HepG2 (cell line): ENCODE data around the gene TSPAN2. TPM values are rescaled to one million over a fixed set of nuclear protein-coding genes. Genes with fewer than 3 reads are reported as not detected.

Experiments
- ATAC-seq: fragments of 200-7000 bp; cut with Tn5 transposase; 3 replicates; pipeline ENCODE4 v1.9.1; 2020; ENCODE audit warnings: mild to moderate bottlenecking, moderate library complexity
- BruUV-seq: library from RNA; stranded (reverse); fragments of 400-500 nt; replicated peaks from 2 replicates; lab custom pipeline; 2021; lab: Mats Ljungman, UMichigan
- CTCF ChIA-PET: fragments of 300-600 bp; formaldehyde crosslinking; extraction: SDS; loops from one replicate; lab custom pipeline; 2021; ENCODE audit warnings: low total read pairs, inconsistent platforms, low intra/inter-chr PET ratio; lab: Yijun Ruan, JAX
- POLR2A ChIA-PET: fragments of 350-600 bp; sonication (Branson Sonifier 250); formaldehyde crosslinking; loops from one replicate; lab custom pipeline; 2020; ENCODE audit warnings: antibody characterized with exemption, inconsistent platforms; lab: Yijun Ruan, JAX
- DNase-seq: peaks from one replicate; pipeline ENCODE4 v3.0.0-alpha.2; 2015; ENCODE audit warnings: low spot score
- FAIRE-seq: peaks from 3 replicates; lab custom pipeline; 2011; peaks lifted over from hg19 to GRCh38; lab: Jason Lieb, UNC
- H2AFZ ChIP-seq: one replicate; pipeline ENCODE4 v1.6.1; 2011; ENCODE audit warnings: low read length, inconsistent platforms
- H3K27ac ChIP-seq: fragments of 300-600 bp; 3 replicates; pipeline ENCODE4 v1.8.0; 2011; ENCODE audit warnings: mixed run types, mild to moderate bottlenecking, mixed read lengths, low read length, inconsistent platforms; ENCODE audit not compliant: insufficient read depth; ENCODE audit errors: extremely low read length
- H3K27me3 ChIP-seq, 2 experiments: fragments of 200-600 bp in 1 of 2; 2 replicates in 1 of 2; 3 replicates in 1 of 2; pipeline versions ENCODE4 v1.6.0 to v1.8.0; 2011; ENCODE audit warnings: low read length in 2 of 2, mild to moderate bottlenecking in 2 of 2, moderate library complexity in 2 of 2, inconsistent platforms in 1 of 2; ENCODE audit not compliant: insufficient read depth in 2 of 2, control insufficient read depth in 1 of 2
- H3K36me3 ChIP-seq, 2 experiments: fragments of 200-600 bp in 1 of 2; replicated peaks in 1 of 2; 2 replicates in 1 of 2; 3 replicates in 1 of 2; pipeline versions ENCODE4 v1.5.1 to v1.8.0; 2011; ENCODE audit warnings: low read length in 2 of 2, inconsistent platforms in 1 of 2; ENCODE audit not compliant: insufficient read depth in 2 of 2, control insufficient read depth in 1 of 2
- H3K4me1 ChIP-seq: 2 replicates; pipeline ENCODE4 v1.5.1; 2012; ENCODE audit warnings: low read length, inconsistent platforms; ENCODE audit not compliant: insufficient read depth
- H3K4me2 ChIP-seq: 2 replicates; pipeline ENCODE4 v1.6.0; 2011; ENCODE audit warnings: low read depth, low read length, inconsistent platforms
- H3K4me3 ChIP-seq, 3 experiments: fragments of 200-600 bp in 1 of 3; sonication (generic), shearing (Covaris generic) in 1 of 3; replicated peaks in 1 of 3; 2 replicates each; pipeline ENCODE4 v1.5.1; 2011 to 2016; ENCODE audit warnings: low read length in 3 of 3, inconsistent platforms in 2 of 3, low read depth in 2 of 3, mild to moderate bottlenecking in 2 of 3, control low read depth in 1 of 3, mixed read lengths in 1 of 3; ENCODE audit not compliant: insufficient read depth in 1 of 3
- H3K79me2 ChIP-seq: one replicate; pipeline ENCODE4 v1.6.1; 2011; ENCODE audit warnings: low read length, inconsistent platforms; ENCODE audit not compliant: insufficient read depth
- H3K9ac ChIP-seq: 2 replicates; pipeline ENCODE4 v1.6.0; 2011; ENCODE audit warnings: mild to moderate bottlenecking, low read depth, low read length, inconsistent platforms; ENCODE audit not compliant: insufficient read depth
- H3K9me3 ChIP-seq: 2 replicates; pipeline ENCODE4 v1.5.1; 2012; ENCODE audit warnings: mild to moderate bottlenecking, low read length
- H4K20me1 ChIP-seq: 2 replicates; pipeline ENCODE4 v1.6.0; 2011; ENCODE audit warnings: inconsistent platforms, mild to moderate bottlenecking, low read length, moderate library complexity; ENCODE audit not compliant: insufficient read depth
- NFKBIZ ChIP-seq: IDR thresholded peaks from 2 replicates; pipeline ENCODE4 v1.6.1; 2018; ENCODE audit warnings: missing genetic modification reagents, missing compliant biosample characterization
- PREB ChIP-seq: sonication (generic); formaldehyde crosslinking; IDR thresholded peaks from 2 replicates; pipeline ENCODE4 v1.4.0; 2020; ENCODE audit warnings: missing genetic modification reagents
- RBM39 ChIP-seq: fragments of 200-400 bp; formaldehyde crosslinking; IDR thresholded peaks from one replicate; pipeline ENCODE4 v1.6.1; 2018; ENCODE audit warnings: antibody characterized with exemption, mild to moderate bottlenecking, low read depth, low read length; ENCODE audit not compliant: poor library complexity, severe bottlenecking
- RFX1 ChIP-seq: fragments of 450-650 bp; IDR thresholded peaks from 2 replicates; pipeline ENCODE4 v1.6.1; 2017
- SRSF4 ChIP-seq: fragments of 200-400 bp; formaldehyde crosslinking; IDR thresholded peaks from one replicate; pipeline ENCODE4 v1.6.1; 2018; ENCODE audit warnings: mild to moderate bottlenecking, low read depth, low read length, moderate library complexity; ENCODE audit not compliant: poor library complexity, severe bottlenecking
- ZBTB37 ChIP-seq: sonication (generic); formaldehyde crosslinking; IDR thresholded peaks from 2 replicates; pipeline ENCODE4 v1.4.0; 2020; ENCODE audit warnings: mild to moderate bottlenecking, missing genetic modification reagents
- ZC3H13 ChIP-seq: sonication (generic); formaldehyde crosslinking; IDR thresholded peaks from 2 replicates; pipeline ENCODE4 v1.8.1; 2023; ENCODE audit warnings: mild to moderate bottlenecking, missing genetic modification reagents, moderate library complexity
- ZFP36 ChIP-seq: fragments of 150-350 bp; IDR thresholded peaks from 2 replicates; pipeline ENCODE4 v1.6.1; 2018; ENCODE audit warnings: borderline replicate concordance, low read length, low read depth; ENCODE audit not compliant: partially characterized antibody
- ZNF431 ChIP-seq: sonication (generic); formaldehyde crosslinking; IDR thresholded peaks from 2 replicates; pipeline ENCODE4 v1.9.0; 2022; ENCODE audit warnings: missing genetic modification reagents, low read depth, mild to moderate bottlenecking, borderline replicate concordance
- ZNF709 ChIP-seq: sonication (generic); formaldehyde crosslinking; IDR thresholded peaks from 2 replicates; pipeline ENCODE4 v1.5.0; 2020; ENCODE audit warnings: mild to moderate bottlenecking, missing genetic modification reagents
- ZNF780A ChIP-seq: sonication (generic); formaldehyde crosslinking; IDR thresholded peaks from 2 replicates; pipeline ENCODE4 v1.8.0; 2022; ENCODE audit warnings: mild to moderate bottlenecking, missing genetic modification reagents, moderate library complexity
- WGBS: methylation state at CpG from one replicate; pipeline ENCODE4 v1.1.6; 2017; ENCODE audit warnings: low lambda C conversion rate; 5-methylcytosine and 5-hydroxymethylcytosine counted together
- in situ Hi-C: cut with HindIII; loops from 2 replicates; pipeline ENCODE4 v1.10.0; 2017; ENCODE audit warnings: low pct_unique_long_range_greater_than_20kb; ENCODE audit not compliant: extremely low pct_ligation_motif_present
- intact Hi-C: fragments of 100-400 bp; cut with micrococcal nuclease; formaldehyde crosslinking; loops from one replicate; pipeline ENCODE4 v1.10.0; 2022; ENCODE audit not compliant: unreplicated experiment
- polyA plus RNA-seq, 8 experiments: library from polyadenylated mRNA; depleted of rRNA in 3 of 8; stranded (reverse) in 7 of 8; unstranded in 1 of 8; fragments of >200 nt; fragmentation: Illumina TruSeq in 4 of 8; extraction: Trizol in 4 of 8; gene quantifications; 2 replicates each; pipeline versions ENCODE4 v1.2.1 to v1.2.3, GENCODE V29; 2011 to 2016; ENCODE audit warnings: low read depth in 4 of 8, missing spikeins in 1 of 8, mixed read lengths in 1 of 8; ENCODE audit not compliant: insufficient read depth in 1 of 8
- total RNA-seq, 5 experiments: library from RNA; depleted of rRNA; stranded (reverse); fragments of >200 nt; fragmentation: Illumina TruSeq; extraction: Trizol; gene quantifications; 2 replicates each; pipeline ENCODE4 v1.2.3, GENCODE V29; 2016; ENCODE audit warnings: low read depth in 1 of 5

Gene TSPAN2
- total and polyA plus RNA-seq, 2 of the 13 experiments (the other 11 are each of a cell fraction or from before 2014, with no cell fraction given): not detected

- no peaks in the 10 kb centered on the region for H3K9me3 ChIP-seq
- H3K4me3 ChIP-seq: peak overlapping the region in 1 of 3 experiments; percentile 70; a peak in 2 of 6 replicates
- FAIRE-seq (no peak), DNase-seq (no peak), ATAC-seq (peak; percentile 23; the same call in 1 of the 3 replicates)
- H3K79me2 ChIP-seq: no peaks in the 10 kb centered on the region
- no peaks in the 10 kb centered on the region for H3K36me3 ChIP-seq
- 4% methylated on average over 1 of the region's 1 CpG for WGBS
- H4K20me1 ChIP-seq: no peaks in the 10 kb centered on the region
- peaks cover 16% of the 10 kb centered on the region for H3K4me1 ChIP-seq
- peak overlapping the region; percentile 80 for H3K4me2 ChIP-seq
- TF ChIP-seq ZBTB37 (CRISPR knock-in tag) (no peak), RBM39 (no peak), SRSF4 (no peak), ZFP36 (no peak), ZNF709 (CRISPR knock-in tag) (no peak)
- peaks cover 0 to 5% of the 10 kb centered on the region in 2 experiments; a peak in 1 of 5 replicates for H3K27me3 ChIP-seq
- H3K9ac ChIP-seq: no peak overlapping the region
- in situ Hi-C loops: no loop called here
- POLR2A ChIA-PET: no interaction called here
- intact Hi-C loops: no loop called here
- H2AFZ ChIP-seq: no peak overlapping the region
- CTCF ChIA-PET: no interaction called here
- H3K27ac ChIP-seq: no peak overlapping the region
- no TSS peak for BruUV-seq
Observed at GRCh38 chr1:115099693-115100050, 10.4 kb upstream of the TSPAN2 start.

GRCh38 chr1:115098979-115099692 is 9.8 kb upstream of the TSPAN2 start:
- peak overlapping the region; percentile 80 for H3K4me2 ChIP-seq
- no peak for FAIRE-seq
- H3K27ac ChIP-seq: no peak overlapping the region
- peak overlapping the region; percentile 28; the same call in 1 of the 2 replicates for H3K9ac ChIP-seq
- ChIA-PET POLR2A (no interaction called here), CTCF (no interaction called here)
- peaks cover 16% of the 10 kb centered on the region for H3K4me1 ChIP-seq
- no peaks in the 10 kb centered on the region for H4K20me1 ChIP-seq
- no TSS peak for BruUV-seq
- TF ChIP-seq ZNF780A (CRISPR knock-in tag) (no peak), NFKBIZ (CRISPR knock-in tag) (no peak), PREB (CRISPR knock-in tag) (no peak), ZC3H13 (CRISPR knock-in tag) (no peak), SRSF4 (no peak), RFX1 (peak; percentile 25; the same call in 1 of the 2 replicates), ZNF431 (CRISPR knock-in tag) (no peak)
- TF ChIP-seq, all 625 proteins: peak for 1
- Histone ChIP-seq H3K36me3 (no peaks in the 10 kb centered on the region), H2AFZ (peak overlapping the region; percentile 83), H3K9me3 (no peaks in the 10 kb centered on the region), H3K4me3 (peak overlapping the region; percentile 45 to 70 (median 54)), H3K27me3 (peaks cover 0 to 5% of the 10 kb centered on the region in 2 experiments; a peak in 2 of 5 replicates), H3K79me2 (no peaks in the 10 kb centered on the region)
- intact Hi-C loops (no loop called here), in situ Hi-C loops (no loop called here)
- 3% methylated on average over 13 of the region's 13 CpGs for WGBS
- no peak for DNase-seq
- peak; percentile 71 for ATAC-seq
